GM13977 (cell line): ENCODE measurements around the gene WDR48.
A peak's percentile ranks its signal among the peaks of the same experiment; 100 is the strongest.

Source experiments
- DNase-seq: peaks from one replicate; pipeline ENCODE4 v3.0.0; 2012; ENCODE audit warnings: low spot score
- in situ Hi-C: fragments of 300-500 bp; cut with MboI; formaldehyde crosslinking; loops from one replicate; pipeline ENCODE4 v1.12.0; 2022; ENCODE audit warnings: low sequenced_read_pairs, low pct_unique_long_range_greater_than_20kb, mixed read lengths, inconsistent platforms; ENCODE audit not compliant: unreplicated experiment
- TF ChIP-seq, protein P1 (sequence below): IDR thresholded peaks from 2 replicates; pipeline ENCODE4 v1.5.1; 2012; ENCODE audit warnings: mild to moderate bottlenecking, control low read depth; ENCODE audit not compliant: insufficient read depth; ENCODE audit errors: extremely low read depth, missing control alignments

WDR48 gene

DNA sequence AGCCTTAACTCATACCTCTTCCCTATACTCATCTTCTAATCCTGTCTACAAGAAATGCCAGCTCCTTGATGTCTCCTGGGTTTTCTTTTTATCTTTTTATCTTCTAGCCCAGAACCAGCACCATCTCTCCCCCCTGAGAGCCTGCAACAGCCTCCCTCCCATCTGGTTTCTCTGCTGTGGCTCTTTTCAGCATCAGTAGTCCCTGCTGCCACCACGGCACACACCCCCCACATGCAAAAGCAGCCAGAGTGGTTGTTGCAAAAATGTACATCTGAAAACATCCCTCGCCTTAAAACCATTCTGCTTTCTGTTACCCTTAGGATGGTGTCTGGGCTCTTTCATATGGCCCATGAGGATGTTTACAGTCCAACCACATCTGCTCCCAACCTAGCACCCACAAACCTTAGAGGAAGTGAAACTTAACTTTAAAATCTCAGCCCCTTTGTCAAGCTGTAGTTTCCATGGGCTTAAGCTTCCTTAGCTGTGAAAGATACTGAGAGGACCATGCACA is 56.4 kb downstream of the WDR48 start:
- in situ Hi-C loops = no loop called here
- peak; percentile 78 for DNase-seq
- TF ChIP-seq, protein P1, sequence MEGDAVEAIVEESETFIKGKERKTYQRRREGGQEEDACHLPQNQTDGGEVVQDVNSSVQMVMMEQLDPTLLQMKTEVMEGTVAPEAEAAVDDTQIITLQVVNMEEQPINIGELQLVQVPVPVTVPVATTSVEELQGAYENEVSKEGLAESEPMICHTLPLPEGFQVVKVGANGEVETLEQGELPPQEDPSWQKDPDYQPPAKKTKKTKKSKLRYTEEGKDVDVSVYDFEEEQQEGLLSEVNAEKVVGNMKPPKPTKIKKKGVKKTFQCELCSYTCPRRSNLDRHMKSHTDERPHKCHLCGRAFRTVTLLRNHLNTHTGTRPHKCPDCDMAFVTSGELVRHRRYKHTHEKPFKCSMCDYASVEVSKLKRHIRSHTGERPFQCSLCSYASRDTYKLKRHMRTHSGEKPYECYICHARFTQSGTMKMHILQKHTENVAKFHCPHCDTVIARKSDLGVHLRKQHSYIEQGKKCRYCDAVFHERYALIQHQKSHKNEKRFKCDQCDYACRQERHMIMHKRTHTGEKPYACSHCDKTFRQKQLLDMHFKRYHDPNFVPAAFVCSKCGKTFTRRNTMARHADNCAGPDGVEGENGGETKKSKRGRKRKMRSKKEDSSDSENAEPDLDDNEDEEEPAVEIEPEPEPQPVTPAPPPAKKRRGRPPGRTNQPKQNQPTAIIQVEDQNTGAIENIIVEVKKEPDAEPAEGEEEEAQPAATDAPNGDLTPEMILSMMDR = no peak

DNA sequence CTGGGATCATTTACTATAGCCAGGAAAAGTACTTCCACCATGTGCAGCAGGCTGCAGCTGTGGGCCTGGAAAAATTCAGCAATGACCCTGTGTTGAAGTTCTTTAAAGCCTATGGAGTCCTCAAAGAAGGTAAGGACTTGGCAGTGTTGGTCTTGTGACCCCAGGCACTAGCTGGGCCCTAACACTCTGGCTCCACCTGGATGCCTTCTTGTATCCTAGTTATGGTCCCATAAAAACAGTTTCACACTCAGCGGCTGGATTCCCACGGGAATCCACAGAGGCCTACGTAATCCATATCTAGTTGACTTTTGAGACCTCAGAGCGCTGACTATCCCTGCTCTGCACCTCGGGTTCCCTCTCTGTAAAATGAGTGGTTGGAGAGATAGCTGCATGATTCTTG is 57.3 kb downstream of the WDR48 start:
- TF ChIP-seq, protein P1 = no peak
- in situ Hi-C loops = no loop called here
- DNase-seq = no peak

DNA sequence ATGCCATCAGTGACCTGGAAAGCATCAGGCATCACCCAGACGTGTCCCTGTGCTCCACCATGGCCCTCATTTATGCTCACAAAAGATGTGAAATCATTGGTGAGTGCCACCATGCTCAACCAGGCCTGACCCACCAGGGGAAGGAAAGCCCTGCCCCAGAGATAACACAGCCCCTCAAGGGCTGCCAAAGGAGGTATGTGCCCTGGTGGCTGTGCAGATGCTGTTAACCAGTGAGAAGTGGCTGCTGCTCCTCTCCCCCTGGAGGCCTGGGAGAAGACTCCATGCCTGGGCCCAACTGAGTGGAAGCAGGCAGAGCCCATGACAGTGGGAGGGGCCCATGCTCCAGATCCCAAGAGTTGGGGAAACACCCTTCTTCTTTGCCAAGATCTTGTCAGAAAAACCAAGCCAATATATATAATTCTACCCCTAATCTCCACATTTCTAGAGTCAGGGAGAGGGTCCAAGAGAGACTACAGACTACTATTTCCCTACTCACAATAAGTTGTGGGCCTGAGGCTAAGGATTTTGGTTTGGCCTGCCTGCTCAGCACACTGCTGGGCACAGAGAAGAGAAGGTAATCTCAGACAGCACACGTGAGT is 58.3 kb downstream of the WDR48 start:
- in situ Hi-C loops = no loop called here
- TF ChIP-seq, protein P1 = no peak
- DNase-seq = no peak

DNA sequence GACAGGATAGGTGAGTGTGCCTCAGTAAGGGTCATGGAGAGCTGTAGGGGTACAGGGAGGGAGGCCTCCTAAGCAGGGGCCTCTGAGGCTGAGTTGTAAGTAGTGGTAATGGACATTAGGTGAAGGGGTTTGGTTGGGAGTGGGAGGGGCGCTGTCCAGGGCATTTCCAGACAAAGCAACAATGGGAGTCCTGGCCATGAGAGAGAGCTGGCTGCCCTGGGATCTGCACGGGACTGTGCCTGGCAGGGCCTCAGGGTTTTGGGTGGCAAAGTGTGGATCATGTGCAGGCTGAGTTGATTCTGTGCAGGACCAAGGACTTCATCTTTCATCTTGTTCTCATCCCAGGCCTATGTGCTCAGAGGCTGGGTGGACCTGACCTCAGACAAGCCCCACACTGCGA is 60.3 kb downstream of the WDR48 start:
- in situ Hi-C loops = no loop called here
- TF ChIP-seq, protein P1 = no peak
- DNase-seq = no peak

DNA sequence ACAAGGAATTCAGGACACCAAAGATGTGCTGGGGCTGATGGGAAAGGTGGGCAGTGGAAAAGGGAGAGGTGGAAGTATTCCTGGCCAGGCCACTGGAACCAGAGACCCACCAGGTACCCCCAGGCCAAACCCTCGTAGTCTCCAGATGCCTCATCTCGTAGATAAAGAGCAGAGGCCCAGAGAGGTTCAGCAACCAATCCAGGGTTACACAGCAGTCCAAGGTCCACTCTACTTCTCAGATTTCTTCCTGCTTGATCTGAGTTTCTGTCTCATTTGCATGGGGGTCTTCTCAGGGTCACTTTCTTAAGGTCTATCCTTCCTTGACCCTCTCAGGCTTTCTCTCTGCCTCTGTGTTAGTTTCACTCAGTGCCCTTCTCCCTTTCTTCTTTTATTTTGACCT is 60.7 kb downstream of the WDR48 start:
- TF ChIP-seq, protein P1 = no peak
- DNase-seq = no peak
- in situ Hi-C loops = no loop called here

DNA sequence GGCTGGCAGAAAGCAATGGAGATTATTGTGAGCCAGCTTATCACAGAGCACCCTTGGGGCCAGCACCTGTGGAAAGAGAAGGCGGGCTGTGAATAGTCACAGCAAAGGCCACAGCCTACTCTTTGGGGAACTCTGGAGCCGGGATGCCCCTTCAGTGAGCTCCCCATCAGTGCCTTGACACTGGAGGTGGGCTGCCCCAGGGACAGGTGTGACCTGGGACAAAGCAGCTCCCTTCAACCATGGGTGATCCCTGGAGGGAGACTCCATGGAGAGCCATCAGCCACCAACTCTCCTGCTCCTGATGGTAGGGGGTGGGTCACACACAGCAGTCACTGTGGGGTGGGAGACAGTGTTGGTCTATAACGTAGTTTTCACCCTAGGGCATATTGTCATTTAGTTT is 61.5 kb downstream of the WDR48 start:
- in situ Hi-C loops = no loop called here
- TF ChIP-seq, protein P1 = no peak

More for the DNA sequence above, 61.5 kb downstream of the WDR48 start:
- DNase-seq = no peak
